Stimulated activated CD4-positive, alpha-beta T cell treated with anti-CD3 and anti-CD28 coated beads, TNF-alpha, amount 100 ng/mL, for 1 hour (primary cell): Measurements from ENCODE around the gene RBM47.

Experiments
- DNase-seq, 3 donors: peaks; one replicate each; pipeline ENCODE4 v3.0.0-alpha.2; 2020; ENCODE audit warnings: low read depth in 3 of 3, low spot score in 1 of 3

The RBM47 gene

GRCh38 chr4:40626183-40626990 lies 3.3 kb downstream of the RBM47 start:
- DNase-seq, result no peak

- DNase-seq, result no peak
Observed at GRCh38 chr4:40623707-40624106, 6.0 kb downstream of the RBM47 start.

- no peak for DNase-seq
Observed at GRCh38 chr4:40622913-40623312, 6.8 kb downstream of the RBM47 start.

GRCh38 chr4:40621592-40622512 lies 7.8 kb downstream of the RBM47 start:
- DNase-seq, result no peak

- DNase-seq, result no peak
Observed at GRCh38 chr4:40621229-40621591, 8.5 kb downstream of the RBM47 start.

- DNase-seq, result no peak
Observed at GRCh38 chr4:40619600-40619999, 10.1 kb downstream of the RBM47 start.

- no peak for DNase-seq
Observed at GRCh38 chr4:40617872-40618271, 11.8 kb downstream of the RBM47 start.

GRCh38 chr4:40614031-40614430 lies 15.6 kb downstream of the RBM47 start:
- DNase-seq, result no peak

- no peak for DNase-seq
Observed at GRCh38 chr4:40613456-40613855, 16.2 kb downstream of the RBM47 start.

GRCh38 chr4:40612831-40613230 lies 16.8 kb downstream of the RBM47 start:
- no peak for DNase-seq

GRCh38 chr4:40612283-40612682 lies 17.4 kb downstream of the RBM47 start:
- no peak for DNase-seq

- no peak for DNase-seq
Observed at GRCh38 chr4:40608628-40609027, 21.0 kb downstream of the RBM47 start.

GRCh38 chr4:40607221-40607620 lies 22.4 kb downstream of the RBM47 start:
- DNase-seq, result no peak

GRCh38 chr4:40606239-40606767 lies 23.4 kb downstream of the RBM47 start:
- no peak for DNase-seq

GRCh38 chr4:40603281-40603680 lies 26.4 kb downstream of the RBM47 start:
- no peak for DNase-seq

- DNase-seq, result no peak
Observed at GRCh38 chr4:40601641-40602040, 28.0 kb downstream of the RBM47 start.

- DNase-seq, result no peak
Observed at GRCh38 chr4:40600850-40601249, 28.8 kb downstream of the RBM47 start.

- no peak for DNase-seq
Observed at GRCh38 chr4:40599431-40599830, 30.2 kb downstream of the RBM47 start.

GRCh38 chr4:40596522-40596921 lies 33.1 kb downstream of the RBM47 start:
- no peak for DNase-seq

GRCh38 chr4:40595981-40596380 lies 33.7 kb downstream of the RBM47 start:
- DNase-seq, result no peak

- DNase-seq, result no peak
Observed at GRCh38 chr4:40594261-40595178, 35.1 kb downstream of the RBM47 start.
